ENCODE data around the gene RNF220.

- no peak for TF ChIP-seq EZH2phosphoT487 (IDR thresholded peaks at IDR 0.05; ENCODE audit: borderline replicate concordance, low read length)
- TF ChIP-seq CTCF (IDR thresholded peaks at IDR 0.05; ENCODE audit: low read depth, low read length, poor library complexity, severe bottlenecking) = no peak
These were observed 186.3 kb downstream of the RNF220 start for GRCh38 chr1:44591381-44591780.
